ENCODE measurements around the gene CTNS.

DNA sequence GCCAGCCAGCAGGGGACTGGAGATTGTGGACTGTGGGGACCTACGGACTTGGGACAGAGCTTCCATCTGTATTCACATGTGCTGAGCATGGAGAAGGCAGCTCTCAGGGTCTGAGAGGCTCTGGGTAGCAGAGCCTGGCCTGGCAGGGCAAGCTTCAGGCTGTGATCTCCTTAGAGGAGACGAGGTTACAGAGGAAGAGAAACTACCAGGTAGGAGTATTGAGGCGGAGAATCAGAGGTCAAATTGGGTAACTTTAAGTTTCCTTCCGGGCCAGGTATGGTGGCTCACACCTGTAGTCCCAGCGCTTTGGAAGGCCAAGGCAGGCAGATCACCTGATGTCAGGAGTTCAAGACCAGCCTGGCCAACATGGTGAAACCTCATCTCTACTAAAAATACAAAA lies 8.8 kb downstream of the CTNS start:
- TF ChIP-seq ZBTB21 (tag by site-specific recombination; IDR thresholded peaks at IDR 0.05) (no peak), SETDB1 (IDR thresholded peaks at IDR 0.05; ENCODE audit: insufficient read length, low read length) (no peak), SP3 (tag by site-specific recombination; IDR thresholded peaks at IDR 0.05) (no peak), CTCF (tag by site-specific recombination; IDR thresholded peaks at IDR 0.05) (no peak), ZNF302 (tag by site-specific recombination; IDR thresholded peaks at IDR 0.05; ENCODE audit: low read depth) (no peak), ZNF571 (tag by site-specific recombination; IDR thresholded peaks at IDR 0.05) (no peak), GLIS2 (tag by site-specific recombination; IDR thresholded peaks at IDR 0.05) (no peak), ZNF544 (tag by site-specific recombination; IDR thresholded peaks at IDR 0.05) (no peak), ZNF114 (tag by site-specific recombination; IDR thresholded peaks at IDR 0.05) (no peak), ZNF214 (tag by site-specific recombination; IDR thresholded peaks at IDR 0.05; ENCODE audit: borderline replicate concordance) (no peak), ZNF585B (tag by site-specific recombination; IDR thresholded peaks at IDR 0.05) (no peak), ZNF768 (tag by site-specific recombination; IDR thresholded peaks at IDR 0.05) (no peak), ZFP41 (tag by site-specific recombination; IDR thresholded peaks at IDR 0.05; ENCODE audit: borderline replicate concordance) (no peak)
- TF ChIP-seq, protein P1, sequence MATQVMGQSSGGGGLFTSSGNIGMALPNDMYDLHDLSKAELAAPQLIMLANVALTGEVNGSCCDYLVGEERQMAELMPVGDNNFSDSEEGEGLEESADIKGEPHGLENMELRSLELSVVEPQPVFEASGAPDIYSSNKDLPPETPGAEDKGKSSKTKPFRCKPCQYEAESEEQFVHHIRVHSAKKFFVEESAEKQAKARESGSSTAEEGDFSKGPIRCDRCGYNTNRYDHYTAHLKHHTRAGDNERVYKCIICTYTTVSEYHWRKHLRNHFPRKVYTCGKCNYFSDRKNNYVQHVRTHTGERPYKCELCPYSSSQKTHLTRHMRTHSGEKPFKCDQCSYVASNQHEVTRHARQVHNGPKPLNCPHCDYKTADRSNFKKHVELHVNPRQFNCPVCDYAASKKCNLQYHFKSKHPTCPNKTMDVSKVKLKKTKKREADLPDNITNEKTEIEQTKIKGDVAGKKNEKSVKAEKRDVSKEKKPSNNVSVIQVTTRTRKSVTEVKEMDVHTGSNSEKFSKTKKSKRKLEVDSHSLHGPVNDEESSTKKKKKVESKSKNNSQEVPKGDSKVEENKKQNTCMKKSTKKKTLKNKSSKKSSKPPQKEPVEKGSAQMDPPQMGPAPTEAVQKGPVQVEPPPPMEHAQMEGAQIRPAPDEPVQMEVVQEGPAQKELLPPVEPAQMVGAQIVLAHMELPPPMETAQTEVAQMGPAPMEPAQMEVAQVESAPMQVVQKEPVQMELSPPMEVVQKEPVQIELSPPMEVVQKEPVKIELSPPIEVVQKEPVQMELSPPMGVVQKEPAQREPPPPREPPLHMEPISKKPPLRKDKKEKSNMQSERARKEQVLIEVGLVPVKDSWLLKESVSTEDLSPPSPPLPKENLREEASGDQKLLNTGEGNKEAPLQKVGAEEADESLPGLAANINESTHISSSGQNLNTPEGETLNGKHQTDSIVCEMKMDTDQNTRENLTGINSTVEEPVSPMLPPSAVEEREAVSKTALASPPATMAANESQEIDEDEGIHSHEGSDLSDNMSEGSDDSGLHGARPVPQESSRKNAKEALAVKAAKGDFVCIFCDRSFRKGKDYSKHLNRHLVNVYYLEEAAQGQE (tag by site-specific recombination; IDR thresholded peaks at IDR 0.05): no peak

All from HEK293 (cell line).